Dermis microvascular lymphatic vessel endothelial cell (primary cell): Measurements from ENCODE around the gene SRL. TPM values are rescaled to one million over a fixed set of nuclear protein-coding genes. Genes with fewer than 3 reads are reported as not detected.
"Not testable (repeated sequence)": the region's sequence is repeated elsewhere in the genome, so short reads cannot be mapped to it uniquely, and the experiment has no call there.

Experiments used
- DNase-seq, 2 donors: peaks; one replicate each; pipeline versions ENCODE4 v3.0.0 to v3.0.0-alpha.2; 2010; ENCODE audit warnings: low read depth in 2 of 2
- total RNA-seq: library from RNA; depleted of rRNA; stranded (reverse); fragments of >200 nt; gene quantifications from 2 replicates; pipeline ENCODE4 v1.2.1, GENCODE V29; 2014

SRL gene
- total RNA-seq, 1 donor from 2014 or later, result under 0.01 TPM

DNA sequence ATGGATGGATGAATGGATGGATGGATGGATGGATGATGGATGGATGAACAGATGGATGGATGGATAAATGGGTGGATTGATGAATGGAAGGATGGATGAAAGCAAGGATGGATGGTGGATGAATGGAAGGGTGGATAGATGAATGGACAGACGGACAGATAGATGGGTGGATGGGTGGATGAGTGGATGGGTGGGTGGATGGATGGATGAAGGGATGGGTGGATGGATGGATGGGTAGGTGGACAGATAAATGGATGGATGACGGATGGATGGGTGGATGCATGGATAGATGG, 14.9 kb downstream of the SRL start:
- DNase-seq, result no peak

DNA sequence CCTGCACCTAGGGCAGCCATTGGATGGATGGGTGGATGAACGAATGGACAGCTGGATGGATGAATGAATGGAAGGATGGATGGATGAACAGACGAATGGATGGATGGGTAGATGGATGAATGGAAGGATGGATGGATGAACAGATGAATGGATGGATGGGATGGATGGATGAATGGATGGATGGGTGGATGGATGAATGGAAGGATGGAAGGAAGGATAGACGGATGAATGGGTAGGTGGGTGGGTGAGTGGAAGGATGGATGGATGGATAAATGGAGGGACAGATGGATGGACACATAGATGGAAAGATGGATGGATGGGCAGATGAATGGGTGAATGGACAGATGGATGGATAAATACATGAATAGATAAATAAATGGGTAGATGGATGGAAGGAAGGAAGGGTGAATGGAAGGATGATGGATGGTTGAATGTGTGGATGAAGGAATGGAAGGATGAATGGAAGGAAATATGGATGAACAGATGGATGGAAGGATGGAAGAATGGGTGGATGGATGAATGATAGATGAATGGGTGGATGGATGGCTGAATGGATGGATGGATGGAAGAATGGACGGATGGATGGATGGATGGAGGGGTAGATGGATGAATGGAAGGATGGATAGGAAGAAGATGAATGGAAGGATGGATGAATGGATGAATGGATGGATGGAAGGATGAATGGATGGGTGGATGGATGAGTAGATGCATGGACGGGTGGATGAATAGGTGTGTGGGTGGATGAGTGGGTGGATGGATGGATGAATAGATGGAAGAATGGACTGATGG, 15.4 kb downstream of the SRL start:
- DNase-seq, result no peak

DNA sequence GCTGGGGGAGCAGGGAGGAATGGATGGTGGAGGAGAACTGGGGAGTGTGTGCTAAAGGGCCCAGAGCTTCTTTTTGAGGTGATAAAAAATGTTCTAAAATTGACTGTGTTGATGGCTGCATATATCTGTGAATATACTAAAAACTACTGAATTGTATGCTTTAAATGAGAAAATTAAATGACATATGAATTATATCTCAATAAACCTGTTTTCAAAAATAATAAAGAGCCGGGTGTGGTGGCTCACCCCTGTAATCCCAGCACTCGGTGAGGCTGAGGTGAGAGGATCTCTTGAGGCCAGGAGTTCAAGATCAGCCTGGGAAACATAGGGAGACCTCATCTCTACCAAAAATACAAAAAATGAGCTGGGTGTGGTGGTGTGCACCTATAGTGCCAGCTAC, 16.8 kb downstream of the SRL start:
- no peak for DNase-seq

DNA sequence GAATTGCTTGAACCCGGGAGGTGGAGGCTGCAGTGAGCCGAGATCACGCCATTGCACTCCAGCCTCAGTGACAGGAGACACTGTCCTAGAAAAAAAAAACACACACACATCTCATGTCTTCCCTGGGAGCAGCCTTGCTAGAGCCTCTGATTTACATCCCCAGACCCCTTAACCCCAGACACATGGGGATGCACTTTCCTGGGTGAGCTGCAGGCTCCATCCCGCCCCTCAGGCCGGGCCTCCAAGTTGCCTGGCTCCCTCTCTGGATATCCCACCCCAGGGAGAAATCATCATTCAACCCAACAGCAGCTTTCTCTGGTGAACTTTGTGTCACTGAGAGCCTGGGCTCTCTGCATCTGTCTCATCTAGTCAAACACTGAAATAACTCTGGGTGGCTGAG, 21.5 kb downstream of the SRL start:
- no peak for DNase-seq

DNA sequence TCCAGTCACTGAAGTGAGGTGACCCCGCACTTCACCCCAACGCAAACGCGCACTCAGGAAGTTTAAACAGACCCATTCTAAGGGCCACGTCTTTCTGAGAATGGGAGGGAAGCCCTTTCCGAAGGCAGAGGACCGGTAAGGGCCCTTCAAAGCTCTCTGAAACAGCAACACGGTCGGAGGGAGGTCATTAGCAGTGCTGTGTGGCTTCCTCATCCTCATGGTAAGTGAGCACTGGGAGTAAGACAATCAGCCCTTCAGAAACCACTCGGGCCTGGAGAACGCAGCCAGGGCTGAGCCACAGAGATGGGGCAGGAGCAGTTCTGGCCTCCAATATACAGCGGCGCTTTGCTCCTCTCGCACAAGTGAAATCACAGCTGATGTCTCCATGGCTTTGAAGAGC, 23.7 kb downstream of the SRL start:
- DNase-seq, result no peak

DNA sequence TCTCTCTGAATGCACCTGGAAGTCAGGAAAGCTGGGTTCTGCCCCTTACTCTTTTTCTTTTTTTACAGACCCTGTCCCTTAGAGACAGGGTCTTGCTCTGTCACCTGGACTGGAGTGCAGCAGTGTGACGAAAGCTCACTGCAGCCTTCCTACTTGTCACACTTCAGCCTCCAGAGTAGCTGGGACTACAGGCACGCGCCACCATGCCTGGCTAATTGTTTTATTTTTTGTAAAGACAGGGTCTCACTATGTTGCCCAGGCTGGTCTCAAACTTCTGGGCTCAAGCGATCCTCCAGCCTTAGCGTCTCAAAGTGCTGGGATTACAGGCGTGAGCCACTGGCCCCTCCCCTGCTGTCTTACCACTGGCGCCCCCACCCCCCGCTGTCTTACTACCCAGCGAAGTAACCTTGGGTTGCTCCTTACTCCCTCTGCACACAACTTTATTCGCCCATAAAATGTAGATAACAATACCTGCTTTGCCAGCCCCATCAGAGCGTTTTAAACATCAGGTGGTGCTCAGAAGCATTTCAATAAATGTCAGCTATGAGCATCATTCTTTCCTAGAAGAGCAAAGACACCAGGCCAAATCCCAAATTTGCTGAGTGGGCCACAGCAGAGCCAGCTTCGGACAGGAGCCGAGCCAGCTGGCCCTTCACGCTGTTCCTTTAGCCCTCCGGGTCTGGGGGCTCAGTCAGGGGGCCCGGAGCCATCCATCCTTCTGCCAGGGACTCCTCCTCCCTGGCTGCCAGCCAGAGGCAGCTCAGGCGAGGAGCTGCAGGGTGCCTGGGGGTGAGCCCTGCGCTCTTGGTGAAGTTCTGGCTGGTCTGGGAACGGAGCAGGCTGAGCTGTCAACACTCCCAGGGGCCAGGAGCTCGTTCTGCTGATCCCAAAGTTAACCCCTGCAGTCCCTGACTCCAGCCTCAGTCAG, 24.4 kb downstream of the SRL start:
- DNase-seq, result no peak

DNA sequence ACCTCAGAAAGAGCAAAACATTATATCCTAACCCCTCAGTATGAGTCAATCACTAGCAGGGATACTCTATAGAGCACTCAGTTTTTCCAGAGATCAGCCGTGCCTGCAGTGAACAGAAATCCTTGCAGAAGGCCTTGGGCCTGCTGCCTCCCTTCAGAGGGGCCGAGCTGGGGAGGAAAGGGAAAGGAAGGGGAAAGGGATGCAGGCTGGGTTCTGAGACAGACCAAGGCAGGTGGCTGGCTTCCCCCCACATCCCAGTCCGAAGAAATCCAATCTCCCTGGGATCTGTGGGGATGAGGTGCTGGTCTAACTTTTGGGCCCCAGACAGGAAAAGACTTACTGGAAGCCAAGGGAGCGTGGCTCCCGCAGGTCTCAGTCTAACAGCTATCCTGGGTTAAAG, 25.3 kb downstream of the SRL start:
- no peak for DNase-seq

DNA sequence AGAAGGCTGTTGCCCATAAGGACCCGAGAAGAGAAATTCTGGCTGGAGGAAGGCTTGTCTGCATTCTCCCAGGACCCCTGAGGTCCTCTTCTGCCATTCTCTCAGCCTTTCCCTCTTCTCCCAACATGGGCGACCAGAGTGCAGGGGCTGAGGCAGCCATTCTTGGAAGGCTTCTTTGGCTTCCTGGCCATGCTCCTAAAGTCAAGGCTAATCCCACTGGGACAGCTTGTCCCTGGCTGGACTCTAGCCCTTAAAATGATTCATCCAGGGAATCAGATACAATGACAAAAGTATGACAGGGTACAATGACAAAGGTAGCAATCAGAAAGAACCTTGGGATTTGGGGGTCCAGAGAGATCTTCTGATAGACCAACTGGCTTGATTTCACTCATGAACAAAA, 26.8 kb downstream of the SRL start:
- no peak for DNase-seq

DNA sequence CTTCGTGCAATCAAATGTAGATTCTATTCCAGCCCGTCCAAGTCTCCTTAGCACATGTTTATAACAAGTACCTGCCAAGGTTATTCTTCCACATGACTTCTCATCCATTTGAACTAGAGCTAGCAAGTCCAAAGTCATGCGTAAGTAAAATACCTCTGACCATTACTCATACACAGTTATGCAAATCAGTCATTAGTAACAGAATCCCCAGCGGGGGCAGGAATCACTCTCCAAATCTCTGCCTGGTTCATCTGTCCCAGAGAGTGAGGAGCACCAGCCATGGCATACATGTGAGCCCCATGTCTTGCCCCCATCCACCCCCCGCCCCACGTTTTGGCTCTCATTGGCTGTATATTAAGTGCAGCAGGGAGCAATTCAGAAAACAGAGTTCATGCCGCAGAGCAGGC, 27.7 kb downstream of the SRL start:
- DNase-seq, result no peak

DNA sequence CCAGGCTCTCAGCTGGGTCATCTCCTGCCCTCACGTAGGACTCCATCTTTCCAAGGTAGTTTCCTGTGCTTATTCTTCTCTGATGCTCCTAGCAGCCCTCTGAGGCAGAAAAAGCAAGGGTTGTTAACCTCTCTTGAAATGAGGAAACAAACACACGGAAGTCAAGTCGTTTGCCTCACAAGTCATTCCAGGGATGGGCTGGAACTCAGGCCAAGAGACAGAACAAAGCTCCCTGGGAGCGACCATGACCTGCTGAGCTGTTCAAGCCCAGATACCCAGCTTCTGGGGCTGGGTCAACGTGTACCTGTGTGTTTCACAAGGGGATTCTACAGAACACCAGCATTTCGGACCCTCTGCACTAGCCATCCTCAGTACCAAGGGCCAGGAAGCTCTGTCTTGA, 28.1 kb downstream of the SRL start:
- DNase-seq, result no peak

DNA sequence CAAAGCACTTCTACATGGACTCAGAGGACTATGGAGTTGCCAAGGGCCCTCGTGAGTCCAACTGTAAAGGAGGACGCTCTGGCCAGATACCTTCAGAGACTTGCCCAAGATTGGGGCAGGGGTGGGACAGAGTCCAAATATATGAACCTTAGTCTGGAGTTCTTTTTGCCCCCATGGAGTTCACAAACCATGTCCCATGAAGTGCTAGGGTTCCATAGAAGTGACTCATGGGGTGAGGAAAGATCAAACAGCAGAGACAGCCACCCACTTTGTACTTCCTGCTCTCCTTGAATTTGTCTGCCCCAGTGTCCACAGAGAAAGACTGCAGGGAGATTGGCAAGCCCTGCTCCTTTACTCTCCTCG, 29.0 kb downstream of the SRL start:
- DNase-seq, result no peak

DNA sequence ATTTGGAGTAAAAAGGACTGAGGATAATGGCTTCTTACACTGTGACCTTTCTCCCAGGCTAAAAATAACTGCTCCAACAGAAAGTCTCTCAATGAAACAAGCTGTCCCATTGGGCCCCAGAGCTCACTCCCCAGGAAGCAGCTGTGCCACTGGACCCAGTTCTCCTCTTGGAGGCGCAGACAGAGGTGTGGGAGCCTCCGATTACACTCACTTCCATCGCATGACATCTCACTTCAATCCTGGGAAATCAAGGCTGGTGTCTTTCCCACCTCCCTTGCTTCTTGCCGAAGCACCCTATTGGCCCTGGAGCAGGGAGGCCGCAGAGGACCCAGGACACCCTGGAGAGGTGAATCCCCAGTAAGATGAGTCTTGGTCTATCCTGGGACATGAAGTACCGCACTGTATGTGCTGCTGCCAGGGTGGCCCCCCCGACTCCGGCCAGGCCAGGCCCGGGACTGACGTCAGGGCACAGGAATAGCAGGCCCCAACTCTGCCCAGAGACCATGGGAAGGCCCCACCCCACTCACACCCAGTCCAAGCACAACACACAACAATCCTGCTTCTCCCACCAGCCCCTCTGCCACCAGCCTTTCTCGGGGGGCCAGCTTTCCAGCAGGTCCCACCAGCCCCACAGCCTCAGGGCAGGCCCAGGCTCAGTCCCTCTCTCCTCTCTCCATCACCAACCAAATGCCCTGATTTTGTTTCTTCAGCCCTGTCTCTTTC, 29.5 kb downstream of the SRL start:
- no peak for DNase-seq

DNA sequence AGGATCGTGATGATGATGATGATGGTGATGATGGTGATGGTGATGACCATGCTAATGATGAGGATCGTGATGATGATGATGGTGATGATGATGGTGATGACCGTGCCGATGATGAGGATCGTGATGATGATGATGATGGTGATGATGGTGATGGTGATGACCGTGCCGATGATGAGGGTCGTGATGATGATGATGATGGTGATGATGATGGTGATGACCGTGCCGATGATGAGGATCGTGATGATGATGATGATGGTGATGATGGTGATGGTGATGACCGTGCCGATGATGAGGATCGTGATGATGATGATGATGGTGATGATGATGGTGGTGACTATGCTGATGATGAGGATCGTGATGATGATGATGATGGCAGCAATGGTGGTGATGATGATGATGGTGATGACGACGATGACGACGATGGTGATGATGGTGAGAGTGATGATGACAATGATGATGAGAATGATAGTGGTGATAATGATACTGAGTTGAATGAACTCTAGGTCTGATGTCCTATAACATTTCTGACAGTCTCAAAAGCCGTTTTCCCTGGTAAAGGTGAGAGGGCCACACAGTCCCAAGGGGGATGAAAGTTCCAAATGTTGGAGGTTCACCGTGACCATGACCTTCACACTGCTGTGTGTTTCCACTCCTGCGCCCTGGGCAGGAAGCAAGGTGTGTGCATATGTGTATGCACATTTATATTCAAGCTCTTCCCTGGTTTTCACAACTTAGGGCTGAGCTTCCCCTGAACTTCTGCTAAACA, 30.3 kb downstream of the SRL start:
- not testable (repeated sequence) for DNase-seq

DNA sequence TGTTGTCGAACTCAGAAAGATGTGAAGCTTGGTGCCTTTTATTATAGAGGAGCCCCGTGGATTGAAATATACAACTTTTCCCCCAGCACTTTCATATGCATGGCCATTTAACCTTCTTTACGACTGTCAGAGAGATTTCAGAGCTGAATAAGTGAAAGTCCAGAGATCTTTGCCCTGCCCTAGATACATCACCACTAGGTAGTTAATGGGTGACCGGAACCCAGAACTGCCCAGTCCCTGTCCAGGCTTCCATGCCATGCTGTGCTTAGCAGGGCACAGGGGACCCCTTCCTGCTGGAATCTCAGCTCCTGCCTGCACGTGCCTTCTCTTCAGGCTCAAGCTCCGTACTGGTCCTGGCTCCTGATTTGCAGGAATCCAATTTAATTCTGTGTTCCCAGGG, 32.2 kb downstream of the SRL start:
- DNase-seq, result no peak

DNA sequence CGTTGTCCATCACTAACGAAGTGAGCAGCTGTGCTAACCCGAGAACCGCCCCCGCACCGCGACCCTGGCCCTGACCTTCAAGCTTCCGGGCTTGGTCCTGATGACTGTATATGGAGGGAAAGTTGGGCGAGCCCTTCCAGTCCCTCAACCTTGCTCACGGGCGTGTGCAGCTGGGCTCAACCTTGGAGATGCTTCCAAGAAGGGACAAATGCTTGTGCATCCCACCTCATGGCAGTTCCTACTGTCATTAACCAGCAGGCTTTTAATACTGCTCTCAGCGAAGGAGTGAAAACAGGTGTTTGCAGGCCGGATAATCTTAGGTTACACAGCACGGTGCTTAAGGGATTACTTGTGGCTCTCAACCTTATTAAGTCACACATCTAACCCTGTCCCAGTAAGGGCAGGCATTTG, 33.5 kb downstream of the SRL start:
- DNase-seq, result no peak

DNA sequence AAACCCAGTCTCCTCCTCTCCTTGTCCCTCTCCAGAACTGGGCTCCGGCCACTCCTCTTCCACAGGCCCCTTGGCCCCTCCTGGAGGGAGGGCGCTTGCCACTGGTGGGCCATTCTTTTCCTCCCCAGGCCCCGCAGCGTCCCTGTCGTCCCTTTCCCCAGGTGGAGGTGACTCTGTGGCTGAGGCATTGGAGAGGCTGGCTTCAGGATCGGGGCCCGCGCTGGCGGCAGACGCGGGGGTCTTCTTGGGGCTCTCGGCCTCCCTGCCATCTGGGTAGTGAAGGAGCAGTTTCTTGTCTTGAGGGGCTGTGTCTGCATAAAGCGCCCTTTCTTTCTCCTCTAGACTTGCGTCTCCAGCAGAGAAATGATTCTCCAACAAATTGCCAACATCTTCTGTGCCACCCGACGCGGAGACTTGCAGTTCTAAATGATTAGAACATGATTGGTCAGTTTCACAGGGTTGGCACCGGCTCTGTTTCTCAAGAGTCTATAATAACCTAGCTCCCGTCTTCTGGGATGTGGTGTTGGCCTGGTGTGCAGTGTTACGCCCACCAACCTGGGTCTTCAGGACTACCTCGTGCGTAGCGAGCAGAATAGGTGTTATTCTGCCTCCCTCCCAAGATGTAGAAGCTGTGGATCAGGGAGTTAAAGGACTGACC, 34.1 kb downstream of the SRL start:
- no peak for DNase-seq

DNA sequence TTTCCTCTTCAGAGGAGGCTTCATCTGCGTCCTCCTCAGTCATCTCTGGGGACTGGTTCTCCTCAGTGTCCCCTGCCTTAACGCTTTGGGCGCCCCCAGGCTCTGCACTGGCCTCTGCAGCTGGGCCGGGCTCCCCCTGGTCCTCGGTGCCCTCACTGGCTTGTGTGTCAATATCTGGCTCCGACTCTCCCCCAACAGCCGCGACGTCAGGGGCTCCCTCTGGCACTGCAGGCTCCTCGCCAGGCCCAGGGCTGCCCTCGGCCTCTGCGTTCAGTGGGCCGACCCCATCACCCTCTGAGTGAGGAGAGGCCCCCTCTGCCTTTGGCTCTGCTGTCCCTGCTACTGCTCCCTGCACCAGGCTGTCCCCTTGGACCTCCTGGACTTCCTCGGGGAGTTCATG, 34.7 kb downstream of the SRL start:
- no peak for DNase-seq

DNA sequence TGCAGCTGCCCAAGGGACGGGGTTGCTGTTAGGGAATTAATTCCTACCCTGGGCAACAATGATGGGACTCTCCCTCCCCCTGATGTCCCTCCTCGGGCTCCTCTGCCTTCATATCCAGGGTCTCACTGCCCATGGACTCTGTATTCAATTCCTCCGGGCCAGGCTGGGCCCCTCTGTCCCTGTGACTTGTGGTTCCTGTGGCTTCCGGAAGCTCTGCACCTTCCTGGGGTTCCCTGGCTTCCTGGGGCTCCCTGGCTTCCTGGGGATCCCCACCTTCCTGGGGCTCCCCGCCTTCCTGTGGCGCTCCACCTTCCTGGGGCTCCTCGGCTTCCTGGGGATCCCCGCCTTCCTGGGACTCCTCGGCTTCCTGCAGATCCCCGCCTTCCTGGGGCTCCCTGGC, 35.2 kb downstream of the SRL start:
- no peak for DNase-seq

DNA sequence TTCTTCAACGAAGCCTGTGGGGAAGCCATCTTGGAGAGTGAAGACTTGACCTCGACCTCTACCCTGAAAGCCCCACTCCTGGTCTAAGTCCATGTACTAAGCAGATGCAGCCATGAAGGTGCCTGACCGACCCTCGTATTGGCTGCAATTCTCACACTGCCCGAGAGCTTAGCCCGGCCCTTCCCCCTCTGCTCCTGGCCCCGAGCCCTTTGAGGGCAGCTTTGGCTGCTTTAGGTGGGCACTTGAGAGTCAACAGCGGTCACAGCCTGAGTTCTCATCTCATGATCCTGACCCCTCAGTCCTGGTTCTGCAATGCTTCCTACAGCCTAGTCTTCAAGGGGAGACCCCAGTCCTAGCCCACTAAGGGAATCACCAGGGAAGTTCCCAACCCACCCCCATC, 35.9 kb downstream of the SRL start:
- DNase-seq, result no peak

DNA sequence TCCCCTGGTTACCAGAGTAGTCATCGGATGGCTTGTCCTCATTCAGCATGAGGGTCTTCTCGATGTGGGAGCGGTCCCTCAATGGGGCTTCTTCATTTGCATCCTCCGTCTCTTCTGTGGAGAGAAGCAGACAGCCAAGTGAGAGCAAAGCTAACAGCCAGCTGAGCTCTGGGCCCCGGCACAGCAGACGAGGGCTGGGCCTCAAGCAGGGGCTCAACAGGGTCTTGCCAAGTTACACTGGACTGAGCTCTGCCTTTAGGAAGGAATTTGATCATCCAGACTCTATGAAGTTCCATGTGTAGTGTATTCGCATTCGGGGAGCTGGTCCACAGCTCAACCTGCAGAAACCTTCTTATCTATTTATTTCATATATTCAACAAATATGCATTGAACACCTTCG, 37.4 kb downstream of the SRL start:
- no peak for DNase-seq

DNA sequence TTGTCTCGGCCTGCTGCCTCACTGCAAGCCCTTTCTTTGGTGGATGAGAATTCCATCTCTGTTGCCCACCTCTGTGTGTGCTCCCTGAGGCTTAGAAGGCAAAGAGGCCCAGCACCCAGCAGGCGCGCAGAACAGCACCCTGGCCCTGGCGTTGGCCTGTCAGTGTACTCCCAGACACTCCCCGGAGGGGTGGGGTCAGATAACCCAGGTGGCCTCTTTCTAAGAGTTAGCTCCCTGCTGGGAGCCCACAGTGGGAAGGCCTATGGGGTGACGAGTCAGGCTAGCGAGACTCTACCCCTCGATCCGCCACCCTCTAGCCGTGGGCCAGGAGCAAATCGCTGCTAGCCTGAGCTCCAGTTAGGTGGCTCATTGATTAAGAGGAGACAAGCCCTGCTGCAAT, 38.1 kb downstream of the SRL start:
- DNase-seq, result no peak
